ENCODE measurements around the gene ST6GAL1. TPM values are rescaled to one million over a fixed set of nuclear protein-coding genes. Genes with fewer than 3 reads are reported as not detected.
A peak's percentile ranks its signal among the peaks of the same experiment; 100 is the strongest.
"Not testable (repeated sequence)": the region's sequence is repeated elsewhere in the genome, so short reads cannot be mapped to it uniquely, and the experiment has no call there.

The ST6GAL1 gene
- total RNA-seq, 4 donors from 2014 or later: 11.1 to 29.8 (median 18.6) TPM

DNA sequence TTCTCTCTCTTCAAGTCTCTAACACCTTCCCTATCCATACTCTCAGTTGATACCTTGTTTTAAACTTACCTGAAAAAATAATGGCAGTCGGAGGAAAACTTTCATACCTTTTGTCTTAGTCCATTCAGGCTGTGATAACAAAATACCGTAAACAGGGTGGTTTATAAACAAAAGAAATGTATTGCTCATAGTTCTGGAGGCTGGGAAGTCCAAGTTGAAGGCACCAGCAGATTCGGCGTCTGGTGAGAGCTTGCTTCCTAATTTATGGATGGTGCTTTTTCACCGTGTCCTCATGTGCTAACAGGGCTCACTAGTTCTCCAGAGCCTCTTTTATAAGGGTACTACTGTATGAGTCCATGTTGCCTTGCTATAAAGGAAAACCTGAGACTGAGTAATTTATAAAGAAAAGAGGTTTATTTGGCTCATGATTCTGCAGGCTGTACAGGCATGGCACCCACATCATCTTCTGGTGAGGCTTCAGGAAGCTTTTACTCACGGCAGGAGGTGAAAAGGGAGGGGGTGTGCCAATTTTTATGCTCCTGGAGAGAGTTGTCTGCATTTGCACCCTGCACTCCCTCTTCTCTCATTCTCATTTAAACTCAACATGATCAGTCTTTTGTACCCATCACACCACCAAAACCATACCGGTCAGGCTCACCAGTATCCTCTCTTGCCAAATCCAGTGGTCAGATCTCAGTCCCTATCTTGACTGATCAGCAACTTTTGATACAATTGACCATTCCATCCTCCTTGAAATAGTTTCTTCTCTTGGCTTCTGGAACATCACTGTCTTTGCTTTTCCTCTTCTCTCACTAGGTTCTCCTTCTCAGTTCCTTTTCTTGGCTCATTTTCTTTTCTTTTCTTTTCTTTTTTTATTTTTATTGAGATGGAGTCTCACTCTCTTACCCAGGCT is 21.6 kb downstream of the ST6GAL1 start:
- Histone ChIP-seq H3K36me3 (no peaks in the 10 kb centered on the region), H3K4me3 (no peak overlapping the region), H3K4me1 (peaks cover 24 to 29% of the 10 kb centered on the region in 2 donors), H3K9me3 (no peaks in the 10 kb centered on the region), H3K27me3 (no peaks in the 10 kb centered on the region), H3K27ac (peak overlapping the region; percentile 44 to 67 (median 54))
- in situ Hi-C loops (cut with MboI; ENCODE audit: low sequenced_read_pairs in 4 of 4) (no loop called here), intact Hi-C loops (cut with DNase I; ENCODE audit: low total_unique reads) (no loop called here)
- no peak for TF ChIP-seq POLR2A (IDR thresholded peaks at IDR 0.05)
- DNase-seq (no peak), ATAC-seq (no peak)

DNA sequence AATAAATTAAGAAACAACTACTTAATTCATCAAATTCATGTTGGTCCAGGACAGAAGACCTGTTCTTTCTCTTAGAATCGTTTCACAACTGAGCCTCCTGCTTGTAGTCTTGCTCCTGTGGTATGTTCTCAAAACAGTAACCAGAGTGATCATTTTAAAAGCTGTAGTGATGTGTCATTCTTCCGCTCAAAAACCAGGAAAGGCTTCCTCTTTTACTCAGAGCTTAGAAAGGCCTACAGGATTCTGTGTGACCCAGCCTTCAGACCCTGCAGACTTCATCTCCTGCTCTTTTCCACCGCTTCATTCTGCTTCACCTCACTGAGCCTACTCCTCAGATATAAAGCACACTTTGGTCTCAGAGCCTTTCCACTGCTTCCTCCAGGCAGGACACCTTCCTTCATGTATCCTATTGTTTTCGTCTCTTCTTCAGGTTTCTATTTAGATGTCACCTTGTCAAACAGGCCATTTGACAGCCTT is 22.7 kb downstream of the ST6GAL1 start:
- H3K9me3 ChIP-seq: no peaks in the 10 kb centered on the region
- H3K4me1 ChIP-seq: peaks cover 18 to 27% of the 10 kb centered on the region in 2 donors
- TF ChIP-seq, protein P1, sequence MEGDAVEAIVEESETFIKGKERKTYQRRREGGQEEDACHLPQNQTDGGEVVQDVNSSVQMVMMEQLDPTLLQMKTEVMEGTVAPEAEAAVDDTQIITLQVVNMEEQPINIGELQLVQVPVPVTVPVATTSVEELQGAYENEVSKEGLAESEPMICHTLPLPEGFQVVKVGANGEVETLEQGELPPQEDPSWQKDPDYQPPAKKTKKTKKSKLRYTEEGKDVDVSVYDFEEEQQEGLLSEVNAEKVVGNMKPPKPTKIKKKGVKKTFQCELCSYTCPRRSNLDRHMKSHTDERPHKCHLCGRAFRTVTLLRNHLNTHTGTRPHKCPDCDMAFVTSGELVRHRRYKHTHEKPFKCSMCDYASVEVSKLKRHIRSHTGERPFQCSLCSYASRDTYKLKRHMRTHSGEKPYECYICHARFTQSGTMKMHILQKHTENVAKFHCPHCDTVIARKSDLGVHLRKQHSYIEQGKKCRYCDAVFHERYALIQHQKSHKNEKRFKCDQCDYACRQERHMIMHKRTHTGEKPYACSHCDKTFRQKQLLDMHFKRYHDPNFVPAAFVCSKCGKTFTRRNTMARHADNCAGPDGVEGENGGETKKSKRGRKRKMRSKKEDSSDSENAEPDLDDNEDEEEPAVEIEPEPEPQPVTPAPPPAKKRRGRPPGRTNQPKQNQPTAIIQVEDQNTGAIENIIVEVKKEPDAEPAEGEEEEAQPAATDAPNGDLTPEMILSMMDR (IDR thresholded peaks at IDR 0.05 in 4 of 5, conservative IDR thresholded peaks at IDR 0.05 in 1 of 5): no peak
- peak in 1 of 2 donors; percentile 21 for TF ChIP-seq POLR2A (IDR thresholded peaks at IDR 0.05)
- H3K27me3 ChIP-seq: no peaks in the 10 kb centered on the region
- in situ Hi-C loops (cut with MboI; ENCODE audit: low sequenced_read_pairs in 4 of 4) (no loop called here), intact Hi-C loops (cut with DNase I; ENCODE audit: low total_unique reads) (no loop called here)
- H3K36me3 ChIP-seq: no peaks in the 10 kb centered on the region
- DNase-seq (no peak), ATAC-seq (peak; percentile 39 to 55)
- peak overlapping the region; percentile 44 to 68 (median 62) for H3K27ac ChIP-seq
- no peak overlapping the region for H3K4me3 ChIP-seq

DNA sequence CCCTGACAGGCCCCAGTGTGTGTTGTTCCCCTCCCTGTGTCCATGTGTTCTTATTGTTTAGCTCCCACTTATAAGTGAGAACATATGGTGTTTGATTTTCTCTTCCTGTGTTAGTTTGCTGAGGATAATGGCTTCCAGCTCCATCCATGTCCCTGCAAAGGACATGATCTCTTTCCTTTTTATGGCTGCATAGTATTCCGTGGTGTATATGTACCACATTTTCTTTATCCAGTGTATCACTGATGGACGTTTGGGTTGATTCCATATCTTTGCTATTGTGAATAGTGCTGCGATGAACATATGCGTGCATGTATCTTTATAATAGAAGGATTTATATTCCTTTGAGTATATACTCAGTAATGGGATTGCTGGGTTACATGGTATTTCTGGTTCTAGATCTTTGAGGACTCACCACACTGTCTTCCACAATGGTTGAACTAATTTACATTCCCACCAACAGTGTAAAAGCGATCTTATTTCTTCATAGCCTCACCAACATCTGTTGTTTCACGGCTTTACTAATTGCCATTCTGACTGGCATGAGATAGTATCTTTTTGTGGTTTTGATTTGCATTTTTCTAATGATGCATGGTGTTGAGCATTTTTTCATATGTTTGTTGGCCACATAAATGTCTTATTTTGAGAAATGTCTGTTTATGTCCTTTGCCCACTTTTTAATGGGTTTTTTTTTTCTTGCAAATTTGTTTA is 23.8 kb downstream of the ST6GAL1 start:
- Histone ChIP-seq H3K27ac (peak overlapping the region in 2 of 4 donors; percentile 44 to 67), H3K4me1 (peaks cover 7 to 17% of the 10 kb centered on the region in 2 donors)
- intact Hi-C loops (cut with DNase I; ENCODE audit: low total_unique reads); ATAC-seq; H3K4me3 ChIP-seq; DNase-seq; H3K9me3 ChIP-seq; H3K27me3 ChIP-seq; in situ Hi-C loops (cut with MboI; ENCODE audit: low sequenced_read_pairs in 4 of 4); H3K36me3 ChIP-seq: not testable (repeated sequence)

DNA sequence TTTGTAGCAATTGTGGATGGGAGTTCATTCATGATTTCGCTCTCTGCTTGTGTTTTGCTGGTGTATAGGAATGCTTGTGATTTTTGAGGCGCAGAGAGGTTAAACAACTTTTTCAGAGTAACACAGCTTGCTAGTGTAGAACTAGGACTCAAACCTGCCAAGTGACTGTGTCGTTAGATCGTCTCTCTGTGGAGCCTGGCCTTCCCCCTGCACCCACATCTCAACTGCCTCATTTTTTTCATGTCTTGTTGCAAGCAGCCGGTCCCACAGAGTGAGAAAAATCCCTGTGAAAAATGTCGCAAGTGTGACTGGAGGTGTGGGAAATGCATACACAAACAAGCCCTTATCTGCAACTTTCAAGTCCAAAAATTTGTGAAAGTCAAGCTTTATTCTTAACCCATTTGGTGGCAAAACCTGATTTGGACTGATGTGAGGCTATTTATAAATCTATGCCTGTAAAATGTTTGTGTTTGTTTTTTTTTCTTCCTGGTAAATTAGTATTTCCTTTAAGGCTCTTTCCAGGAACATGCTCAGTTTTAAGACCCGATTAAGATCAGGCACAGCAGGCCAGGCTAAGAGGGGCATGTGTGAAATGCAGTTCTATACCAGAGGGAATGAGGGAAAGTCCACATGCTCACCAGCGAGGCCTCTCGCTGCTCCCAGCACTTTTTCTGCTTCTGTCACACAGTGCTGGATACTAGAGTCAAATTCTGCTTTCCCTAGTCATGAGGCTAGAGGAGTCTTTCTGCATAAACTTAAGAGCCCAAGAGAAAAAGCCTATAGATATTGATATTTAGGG is 25.8 kb downstream of the ST6GAL1 start:
- H3K9me3 ChIP-seq: no peaks in the 10 kb centered on the region
- DNase-seq (no peak), ATAC-seq (no peak)
- no peak for TF ChIP-seq POLR2A (IDR thresholded peaks at IDR 0.05)
- TF ChIP-seq, protein P1 (IDR thresholded peaks at IDR 0.05 in 4 of 5, conservative IDR thresholded peaks at IDR 0.05 in 1 of 5): no peak
- H3K27me3 ChIP-seq: no peaks in the 10 kb centered on the region
- H3K36me3 ChIP-seq: no peaks in the 10 kb centered on the region
- H3K4me3 ChIP-seq: no peak overlapping the region
- H3K4me1 ChIP-seq: peaks cover 0 to 9% of the 10 kb centered on the region in 2 donors
- H3K27ac ChIP-seq: no peak overlapping the region
- in situ Hi-C loops (cut with MboI; ENCODE audit: low sequenced_read_pairs in 4 of 4): no loop called here
- intact Hi-C loops (cut with DNase I; ENCODE audit: low total_unique reads): no loop called here

DNA sequence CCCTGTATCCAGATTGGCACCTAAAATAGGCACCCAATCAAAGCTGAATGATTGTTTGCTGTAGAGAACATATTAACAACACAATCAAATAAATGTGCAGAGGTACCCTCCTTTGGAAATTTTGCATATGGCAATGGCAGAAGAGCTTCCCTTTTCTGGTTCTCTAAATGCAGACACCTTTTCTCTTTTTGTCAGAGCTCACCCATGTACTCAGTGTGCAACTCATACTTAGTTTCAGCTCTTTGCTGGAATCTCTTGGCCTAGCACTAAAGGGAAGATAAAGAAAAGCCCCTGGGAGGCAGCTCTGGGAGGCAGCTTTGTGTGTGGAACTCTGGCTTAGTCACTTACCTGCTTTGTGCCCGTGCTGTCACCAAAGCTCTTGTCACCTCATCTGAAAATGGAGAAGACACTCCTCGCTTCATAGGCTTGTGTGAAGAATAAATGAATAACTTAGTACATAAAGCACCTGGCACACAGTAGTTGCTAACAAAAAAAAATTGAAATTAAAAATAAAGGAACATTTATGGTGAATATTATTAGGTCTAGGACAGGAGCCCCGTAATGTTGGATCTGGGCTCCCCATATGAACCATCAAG is 28.8 kb downstream of the ST6GAL1 start:
- H3K4me1 ChIP-seq: peaks cover 0 to 13% of the 10 kb centered on the region in 2 donors
- no peaks in the 10 kb centered on the region for H3K36me3 ChIP-seq
- ATAC-seq: no peak
- H3K27me3 ChIP-seq: no peaks in the 10 kb centered on the region
- H3K9me3 ChIP-seq: no peaks in the 10 kb centered on the region
- DNase-seq: no peak
- no peak overlapping the region for H3K4me3 ChIP-seq
- no peak overlapping the region for H3K27ac ChIP-seq
- in situ Hi-C loops (cut with MboI; ENCODE audit: low sequenced_read_pairs in 4 of 4) (no loop called here), intact Hi-C loops (cut with DNase I; ENCODE audit: low total_unique reads) (no loop called here)
- TF ChIP-seq, protein P1 (IDR thresholded peaks at IDR 0.05 in 4 of 5, conservative IDR thresholded peaks at IDR 0.05 in 1 of 5): no peak
- no peak for TF ChIP-seq POLR2A (IDR thresholded peaks at IDR 0.05)

Measured in gastrocnemius medialis (tissue), 4 donors.